Epithelial cell of proximal tubule (primary cell): Measurements from ENCODE around the gene SELENOF. TPM values are rescaled to one million over a fixed set of nuclear protein-coding genes. Genes with fewer than 3 reads are reported as not detected.

Source experiments
- DNase-seq: peaks from one replicate; pipeline ENCODE4 v3.0.0-alpha.2; 2011; ENCODE audit warnings: low read depth
- H3K4me3 ChIP-seq: 2 replicates; pipeline ENCODE4 v1.5.1; 2011; ENCODE audit warnings: low read depth, mild to moderate bottlenecking, low read length
- total RNA-seq: library from RNA; depleted of rRNA; stranded (reverse); fragments of >200 nt; gene quantifications from 2 replicates; pipeline ENCODE4 v1.2.3, GENCODE V29; 2015
- TF ChIP-seq, protein P1 (sequence below): conservative IDR thresholded peaks from 2 replicates; pipeline ENCODE4 v1.5.1; 2012; ENCODE audit warnings: low read depth, mild to moderate bottlenecking, low read length

The SELENOF gene
- total RNA-seq, 1 donor from 2014 or later, result 169 TPM

DNA sequence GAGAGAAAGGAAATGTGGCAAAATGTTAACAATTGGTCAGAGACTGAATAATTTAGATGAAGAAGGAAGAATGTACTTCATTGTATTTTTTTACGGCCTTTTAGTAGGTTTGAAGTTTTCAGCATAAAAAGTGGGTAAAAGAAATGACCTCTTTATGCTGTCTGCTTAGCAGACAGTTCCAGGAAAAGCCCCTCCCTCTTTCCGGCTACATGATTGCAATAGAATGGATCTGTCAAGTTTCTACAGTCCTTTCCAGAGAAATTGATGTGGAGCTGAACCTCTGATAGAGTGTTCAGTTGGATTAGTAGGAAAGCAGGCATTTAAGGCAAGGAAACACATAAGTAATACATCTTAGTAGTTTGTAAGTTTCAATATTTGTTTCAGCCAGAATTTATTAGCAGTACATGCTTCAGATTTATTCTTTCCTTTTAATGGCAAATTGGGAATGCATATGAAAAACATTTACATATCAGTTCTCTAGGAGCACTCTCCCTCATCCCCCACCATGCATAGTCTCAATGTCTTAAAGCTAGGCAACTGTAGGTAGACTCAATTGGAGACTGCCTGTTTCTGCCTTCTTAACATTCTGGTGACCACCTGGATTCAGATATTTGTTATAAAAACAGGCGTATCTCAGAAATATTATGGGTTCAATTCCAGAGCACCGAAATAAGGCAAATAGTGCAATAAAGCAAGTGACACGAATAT, 36.9 kb upstream of the SELENOF start:
- no peak for DNase-seq
- H3K4me3 ChIP-seq, result no peak overlapping the region

DNA sequence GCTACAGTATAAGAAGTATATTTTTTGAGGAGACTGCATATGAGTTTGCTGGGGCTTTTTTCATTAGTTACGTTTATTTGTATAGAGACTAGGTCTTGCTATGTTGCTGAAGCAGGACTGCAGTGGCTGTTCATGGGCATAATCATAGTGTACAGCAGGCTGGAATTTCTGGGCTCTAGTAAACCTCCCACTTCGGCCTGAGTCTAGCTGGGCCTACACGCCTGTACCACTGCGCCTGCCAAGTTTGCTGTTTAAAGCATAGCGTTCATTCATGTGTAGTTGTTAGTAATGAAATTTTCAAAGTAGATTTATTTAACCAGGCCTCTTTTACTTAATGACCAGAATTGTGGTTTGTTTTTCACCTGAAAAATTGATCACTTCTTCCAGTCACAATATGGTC, 34.3 kb upstream of the SELENOF start:
- no peak overlapping the region for H3K4me3 ChIP-seq
- no peak for DNase-seq
- TF ChIP-seq, protein P1, sequence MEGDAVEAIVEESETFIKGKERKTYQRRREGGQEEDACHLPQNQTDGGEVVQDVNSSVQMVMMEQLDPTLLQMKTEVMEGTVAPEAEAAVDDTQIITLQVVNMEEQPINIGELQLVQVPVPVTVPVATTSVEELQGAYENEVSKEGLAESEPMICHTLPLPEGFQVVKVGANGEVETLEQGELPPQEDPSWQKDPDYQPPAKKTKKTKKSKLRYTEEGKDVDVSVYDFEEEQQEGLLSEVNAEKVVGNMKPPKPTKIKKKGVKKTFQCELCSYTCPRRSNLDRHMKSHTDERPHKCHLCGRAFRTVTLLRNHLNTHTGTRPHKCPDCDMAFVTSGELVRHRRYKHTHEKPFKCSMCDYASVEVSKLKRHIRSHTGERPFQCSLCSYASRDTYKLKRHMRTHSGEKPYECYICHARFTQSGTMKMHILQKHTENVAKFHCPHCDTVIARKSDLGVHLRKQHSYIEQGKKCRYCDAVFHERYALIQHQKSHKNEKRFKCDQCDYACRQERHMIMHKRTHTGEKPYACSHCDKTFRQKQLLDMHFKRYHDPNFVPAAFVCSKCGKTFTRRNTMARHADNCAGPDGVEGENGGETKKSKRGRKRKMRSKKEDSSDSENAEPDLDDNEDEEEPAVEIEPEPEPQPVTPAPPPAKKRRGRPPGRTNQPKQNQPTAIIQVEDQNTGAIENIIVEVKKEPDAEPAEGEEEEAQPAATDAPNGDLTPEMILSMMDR, result no peak

More for the DNA sequence above, 36.9 kb upstream of the SELENOF start:
- TF ChIP-seq, protein P1, result no peak

DNA sequence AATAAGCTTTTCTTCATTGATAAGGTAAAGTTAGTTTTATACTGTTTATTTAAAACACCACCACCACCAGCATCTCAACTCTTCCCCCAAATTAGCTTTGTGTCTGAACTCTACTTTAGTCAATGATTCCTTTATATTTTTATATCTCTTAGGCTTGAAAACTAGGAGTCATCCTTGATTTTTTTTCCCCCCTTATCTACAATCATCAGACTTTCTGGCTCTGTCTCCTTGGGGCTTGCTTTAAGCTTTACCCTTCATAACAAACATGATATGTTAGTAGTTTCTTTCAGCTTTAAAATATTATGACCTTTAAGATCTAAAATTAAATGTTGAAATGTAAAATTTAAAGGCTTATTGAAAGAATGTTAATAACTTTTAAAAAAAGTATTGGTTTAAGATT, 28.8 kb upstream of the SELENOF start:
- H3K4me3 ChIP-seq, result no peak overlapping the region
- TF ChIP-seq, protein P1, result no peak
- no peak for DNase-seq

DNA sequence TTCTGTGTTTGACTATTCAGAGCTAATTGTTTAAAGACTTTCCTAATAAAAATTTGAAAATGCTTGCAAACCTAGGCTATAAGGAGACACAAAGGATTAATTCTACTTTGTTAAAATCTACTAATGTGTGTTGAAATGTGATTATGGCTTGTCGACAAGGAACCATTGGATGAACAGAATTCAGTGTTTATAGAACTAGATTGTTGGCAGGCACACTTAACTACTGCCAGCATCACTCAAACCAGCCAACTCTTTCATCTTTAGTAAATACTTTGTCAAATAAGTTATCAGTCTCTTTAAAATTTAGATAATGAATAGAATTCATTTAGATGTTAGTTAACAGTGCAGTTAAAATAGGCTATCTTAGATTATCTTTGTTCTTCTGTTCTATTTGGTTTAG, 28.1 kb upstream of the SELENOF start:
- DNase-seq, result no peak
- no peak overlapping the region for H3K4me3 ChIP-seq
- TF ChIP-seq, protein P1, result no peak

DNA sequence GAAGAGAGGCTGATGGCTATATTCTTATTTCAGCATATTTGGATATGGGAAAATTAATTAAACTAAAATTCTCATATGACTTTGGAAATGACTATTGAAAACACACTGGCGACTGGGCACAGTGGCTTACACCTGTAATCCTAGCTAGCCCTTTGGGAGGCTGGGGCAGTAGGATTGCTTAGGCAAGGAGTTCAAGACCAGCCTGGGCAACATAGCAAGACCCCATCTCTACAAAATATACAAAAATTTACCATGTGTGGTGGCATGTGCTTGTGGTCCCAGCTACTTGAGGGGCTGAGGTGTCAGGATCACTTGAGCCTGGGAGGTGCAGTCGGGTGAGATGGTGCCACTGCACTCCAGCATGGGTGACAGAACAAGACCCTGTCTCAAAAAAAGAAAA, 26.7 kb upstream of the SELENOF start:
- H3K4me3 ChIP-seq, result no peak overlapping the region
- no peak for DNase-seq
- TF ChIP-seq, protein P1, result no peak

DNA sequence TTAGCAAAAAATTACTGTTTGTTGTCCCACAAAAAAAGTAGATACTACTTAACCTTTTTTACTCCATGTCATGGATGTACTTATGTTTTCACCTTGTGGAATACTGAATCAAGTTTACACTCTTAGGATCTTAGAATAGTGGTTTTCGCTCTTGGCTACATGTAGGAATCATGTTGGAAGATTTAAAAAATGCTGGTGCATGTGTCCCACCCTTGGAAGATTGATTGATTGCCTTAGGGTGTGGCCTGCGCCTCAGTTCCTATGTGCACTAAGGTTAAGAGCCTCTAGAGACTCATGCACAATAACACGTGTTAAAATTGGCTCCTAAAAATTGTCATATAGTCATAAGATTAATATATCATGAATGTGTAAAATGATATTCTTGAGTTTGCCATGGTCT, 25.5 kb upstream of the SELENOF start:
- H3K4me3 ChIP-seq, result no peak overlapping the region
- no peak for DNase-seq
- TF ChIP-seq, protein P1, result no peak

DNA sequence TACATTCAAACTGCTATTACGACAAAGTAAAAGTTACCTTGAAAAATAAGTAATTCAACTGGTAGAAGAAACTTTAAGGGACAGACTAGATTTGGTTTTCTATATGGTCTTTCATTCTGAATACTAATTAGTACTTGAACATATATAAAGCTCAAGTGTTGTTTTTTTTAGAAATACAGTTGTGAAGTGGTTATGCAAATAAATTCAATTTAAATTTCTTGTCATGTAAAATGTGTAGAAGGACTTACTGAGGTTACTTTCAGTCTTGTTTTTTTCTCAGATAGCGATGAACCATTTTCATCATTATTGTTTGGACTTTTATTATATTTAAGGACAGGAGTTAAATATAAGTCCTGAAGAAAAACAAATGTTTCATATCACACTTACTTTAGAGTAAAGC, 24.9 kb upstream of the SELENOF start:
- DNase-seq, result no peak
- TF ChIP-seq, protein P1, result no peak
- no peak overlapping the region for H3K4me3 ChIP-seq
